Stimulated activated CD4-positive, alpha-beta T cell treated with anti-CD3 and anti-CD28 coated beads, TNF-alpha, amount 100 ng/mL, for 1 hour (primary cell): ENCODE data around the gene NMRAL1.
A peak's percentile ranks its signal among the peaks of the same experiment; 100 is the strongest.

Experiments
- DNase-seq, 3 donors: peaks; one replicate each; pipeline ENCODE4 v3.0.0-alpha.2; 2020; ENCODE audit warnings: low read depth in 3 of 3, low spot score in 1 of 3

Gene NMRAL1

DNA sequence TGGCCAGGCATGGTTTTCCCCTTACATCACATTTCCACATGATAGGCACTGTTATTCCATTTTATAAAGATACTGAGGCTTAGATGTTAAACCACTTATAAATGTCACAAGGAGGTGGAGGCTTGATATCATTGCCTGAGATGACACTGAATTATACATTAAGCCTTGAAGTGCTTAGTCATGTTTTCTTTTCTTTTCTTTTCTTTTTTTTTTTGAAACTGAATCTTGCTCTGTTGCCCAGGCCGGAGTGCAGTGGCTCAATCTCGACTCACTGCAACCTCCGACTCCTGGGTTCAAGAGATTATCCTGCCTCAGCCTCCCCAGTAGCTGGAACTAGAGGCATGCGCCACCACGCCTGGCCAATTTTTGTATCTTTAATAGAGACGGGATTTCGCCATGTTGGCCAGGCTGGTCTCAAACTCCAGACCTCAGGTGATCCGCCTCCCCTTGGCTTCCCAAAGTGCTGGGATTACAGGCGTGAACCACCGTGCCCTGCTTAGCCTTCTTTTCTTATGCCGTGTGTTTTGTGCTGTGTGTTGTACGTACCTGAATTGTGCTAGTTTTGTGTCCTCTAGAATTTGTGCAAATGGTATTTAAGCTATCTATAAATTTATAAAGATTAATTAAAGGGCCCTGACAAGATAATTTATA is 47.6 kb downstream of the NMRAL1 start:
- no peak for DNase-seq

DNA sequence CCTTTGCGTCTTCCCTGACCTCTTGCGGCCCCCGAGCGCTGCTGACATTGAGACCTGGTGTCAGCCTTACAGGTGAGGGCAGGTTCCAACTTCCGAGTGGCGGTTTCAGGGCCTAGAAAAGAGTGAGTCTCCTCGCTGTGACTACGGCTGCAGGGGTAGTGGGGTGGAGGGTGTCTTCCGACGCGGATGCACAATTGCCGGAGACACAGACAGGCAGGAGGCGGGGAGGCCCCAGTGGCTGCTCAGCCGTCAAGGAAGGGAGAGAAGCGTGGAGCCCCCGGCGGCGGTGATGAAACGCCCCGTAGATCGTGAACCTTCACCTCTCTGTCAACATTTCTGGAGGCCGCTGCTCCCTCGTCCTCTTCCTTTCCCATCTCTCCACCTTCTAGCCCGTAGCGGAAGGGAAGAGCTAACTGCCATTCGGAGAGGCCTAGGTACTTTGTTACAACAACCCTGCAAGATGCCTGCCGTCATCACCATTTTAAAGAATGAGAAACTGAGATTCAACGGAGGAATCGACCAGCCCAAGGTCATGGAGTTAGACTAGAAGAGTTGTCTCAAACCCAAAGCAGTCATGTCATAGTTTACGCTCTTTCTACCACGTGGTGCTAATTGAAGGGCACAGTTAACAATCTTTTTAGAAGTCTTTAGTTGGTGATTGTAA is 48.3 kb downstream of the NMRAL1 start:
- peak in 1 of 3 donors; percentile 27 for DNase-seq

DNA sequence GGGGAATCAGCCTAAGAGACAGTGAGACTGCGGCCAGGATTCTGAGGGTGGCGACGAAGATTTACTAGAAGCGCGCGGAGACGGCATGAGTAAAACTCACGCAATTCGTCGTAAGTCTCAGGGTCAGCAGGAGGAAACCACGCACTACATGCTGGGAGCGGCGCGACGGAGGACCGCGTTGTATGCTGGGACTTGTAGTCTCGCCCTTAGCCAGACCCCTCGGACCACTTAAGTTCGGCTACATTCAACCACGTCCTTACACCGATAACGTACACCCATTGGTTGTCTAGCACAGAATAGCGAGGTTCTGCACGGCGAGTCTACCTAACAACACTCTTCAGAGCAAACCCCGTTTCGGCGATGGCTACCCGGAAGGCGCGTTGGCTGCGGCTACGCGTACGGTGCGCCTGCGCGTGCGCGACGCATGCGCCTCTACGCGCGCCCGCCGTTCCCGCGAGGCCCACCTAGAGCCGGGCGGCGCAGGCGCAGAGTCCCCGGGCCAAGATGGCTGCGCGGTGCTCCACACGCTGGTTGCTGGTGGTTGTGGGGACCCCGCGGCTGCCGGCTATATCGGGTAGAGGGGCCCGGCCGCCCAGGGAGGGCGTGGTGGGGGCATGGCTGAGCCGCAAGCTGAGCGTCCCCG is 48.9 kb downstream of the NMRAL1 start, which contains the start of gene DNAJA3:
Gene DNAJA3 (plus strand): TSS at position 491 of the 643 bp plus-strand sequence. CDS start 14 bp downstream, at position 505.
- peak; percentile 76 to 86 (median 81) for DNase-seq

DNA sequence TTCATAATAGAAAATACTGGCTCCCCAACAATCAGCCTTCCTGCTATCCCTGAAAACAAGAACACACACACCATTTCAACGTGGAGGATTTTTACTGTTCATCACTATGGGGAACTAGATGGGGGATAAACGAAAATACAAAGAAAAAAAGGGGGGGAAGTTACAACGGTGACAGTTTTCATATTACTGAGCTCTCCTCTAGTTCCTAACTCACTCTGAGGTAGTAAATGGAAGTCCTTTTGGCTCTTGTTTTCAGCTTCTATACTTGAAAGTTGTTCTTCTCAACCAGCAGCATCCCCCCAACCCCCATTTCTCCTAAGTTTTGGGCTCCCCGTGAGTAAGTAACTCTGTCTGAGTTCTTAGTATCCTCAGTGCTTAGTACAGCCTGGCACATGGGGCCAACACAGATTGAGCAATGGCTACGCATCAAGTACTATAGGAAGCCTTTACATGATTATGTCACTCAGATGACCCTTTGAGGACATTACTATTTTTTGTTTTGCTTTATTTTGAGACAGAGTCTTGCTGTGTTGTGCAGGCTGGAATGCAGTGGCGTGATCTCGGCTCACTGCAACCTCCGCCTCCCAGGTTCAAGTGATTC is 53.8 kb downstream of the NMRAL1 start:
- no peak for DNase-seq

DNA sequence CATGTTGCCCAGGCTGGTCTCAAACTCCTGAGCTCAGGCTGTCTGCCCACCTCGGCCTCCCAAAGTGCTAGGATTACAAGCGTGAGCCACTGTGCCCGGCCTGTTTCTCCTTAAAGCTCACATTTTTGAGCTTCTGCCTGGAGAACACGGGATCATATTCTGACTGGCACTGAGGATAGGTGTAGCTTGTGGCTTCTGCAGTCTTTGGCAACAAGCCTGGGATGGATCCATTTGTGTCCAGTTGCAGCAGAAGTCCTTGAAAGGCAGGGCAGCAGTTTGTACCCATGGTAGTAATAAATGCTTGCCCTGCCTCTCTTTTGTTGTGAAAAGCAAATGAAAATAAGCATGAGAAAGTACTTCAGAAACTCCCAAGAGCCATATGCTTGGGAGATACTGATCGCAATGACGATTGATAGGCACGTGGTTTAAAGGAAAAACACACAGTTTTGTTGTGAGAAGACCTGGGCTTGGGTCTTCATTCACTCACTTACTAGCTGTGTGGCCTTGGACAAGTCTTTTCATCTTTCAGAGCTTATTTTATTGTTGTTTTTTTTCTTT is 54.9 kb downstream of the NMRAL1 start:
- no peak for DNase-seq

DNA sequence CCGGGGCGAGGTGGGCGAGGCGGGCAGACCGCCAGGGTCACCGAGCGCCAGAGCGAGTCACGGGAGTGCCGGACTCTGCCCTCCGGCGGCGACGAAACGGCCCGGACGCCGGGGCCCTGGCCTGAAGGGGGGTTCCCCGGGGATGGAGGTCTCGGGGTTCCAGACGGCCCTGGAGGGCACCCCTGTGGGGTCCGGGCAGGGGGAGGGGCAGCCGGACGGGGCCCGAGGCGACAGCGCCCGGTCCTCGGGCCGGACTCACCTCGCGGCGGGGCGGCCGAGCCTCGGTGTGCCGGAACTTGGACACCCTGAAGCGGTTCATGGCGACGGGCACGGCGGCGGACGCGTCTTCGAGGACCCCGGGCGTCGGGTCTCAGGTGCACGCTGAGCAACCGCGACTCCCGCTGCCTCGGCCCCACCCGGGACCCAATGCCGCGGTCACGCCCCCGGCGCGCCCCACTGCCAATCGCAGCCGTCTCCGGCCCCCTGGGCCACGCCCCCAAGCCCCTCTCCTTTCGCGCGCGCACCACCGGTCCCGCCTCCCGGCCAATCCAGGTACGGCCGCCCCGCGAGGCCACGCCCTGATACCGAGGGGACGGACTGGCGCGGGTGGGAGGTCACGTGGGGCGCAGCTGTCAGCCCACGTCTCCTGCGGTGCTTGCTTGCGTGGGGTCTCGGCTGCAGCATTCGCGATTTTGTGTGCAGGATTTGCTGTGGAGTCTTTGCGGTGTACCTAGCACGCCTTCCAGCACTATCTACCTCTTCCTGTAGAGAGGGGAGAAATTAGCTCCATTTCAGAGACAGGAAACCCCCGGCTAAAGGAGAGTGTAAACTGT is 58.0 kb downstream of the NMRAL1 start, which contains the start of gene CORO7:
Gene CORO7 (minus strand): TSS at position 397 of the 833 bp plus-strand sequence. CDS start 78 bp downstream, at position 319.
- peak; percentile 95 to 98 (median 96) for DNase-seq

DNA sequence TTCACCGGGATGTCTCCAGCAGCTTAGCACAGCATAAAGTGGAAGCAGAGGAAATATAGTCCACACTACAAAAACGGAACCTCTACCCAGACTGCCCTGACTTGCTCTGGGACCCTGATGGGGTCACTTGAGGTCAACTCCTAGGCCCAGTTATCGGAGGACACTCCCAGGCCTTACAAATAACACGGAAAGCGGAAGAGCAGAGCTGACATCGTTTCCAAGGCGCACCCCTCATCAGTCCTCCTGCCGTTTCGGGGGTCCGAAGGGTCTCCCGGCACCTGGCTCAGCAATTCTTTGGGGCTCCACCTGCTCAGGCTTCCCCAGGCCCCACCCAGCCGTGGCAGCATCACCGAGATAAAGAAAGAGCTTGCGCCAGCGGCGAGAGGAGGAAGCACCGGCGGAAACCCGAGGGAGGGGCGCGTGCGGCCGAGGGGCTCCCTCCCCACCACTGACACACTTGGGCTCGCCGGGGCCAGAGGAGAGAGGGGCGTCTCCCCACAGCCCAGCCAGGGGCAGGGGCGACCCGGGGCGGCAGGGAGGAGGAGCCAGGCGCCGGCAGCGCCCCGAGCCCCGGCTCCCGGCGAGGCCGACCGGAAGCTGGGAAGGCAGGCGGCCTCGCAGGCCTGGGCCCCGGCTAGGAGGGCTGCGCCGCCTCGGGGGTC is 58.8 kb downstream of the NMRAL1 start:
- DNase-seq: peak in 1 of 3 donors; percentile 30

DNA sequence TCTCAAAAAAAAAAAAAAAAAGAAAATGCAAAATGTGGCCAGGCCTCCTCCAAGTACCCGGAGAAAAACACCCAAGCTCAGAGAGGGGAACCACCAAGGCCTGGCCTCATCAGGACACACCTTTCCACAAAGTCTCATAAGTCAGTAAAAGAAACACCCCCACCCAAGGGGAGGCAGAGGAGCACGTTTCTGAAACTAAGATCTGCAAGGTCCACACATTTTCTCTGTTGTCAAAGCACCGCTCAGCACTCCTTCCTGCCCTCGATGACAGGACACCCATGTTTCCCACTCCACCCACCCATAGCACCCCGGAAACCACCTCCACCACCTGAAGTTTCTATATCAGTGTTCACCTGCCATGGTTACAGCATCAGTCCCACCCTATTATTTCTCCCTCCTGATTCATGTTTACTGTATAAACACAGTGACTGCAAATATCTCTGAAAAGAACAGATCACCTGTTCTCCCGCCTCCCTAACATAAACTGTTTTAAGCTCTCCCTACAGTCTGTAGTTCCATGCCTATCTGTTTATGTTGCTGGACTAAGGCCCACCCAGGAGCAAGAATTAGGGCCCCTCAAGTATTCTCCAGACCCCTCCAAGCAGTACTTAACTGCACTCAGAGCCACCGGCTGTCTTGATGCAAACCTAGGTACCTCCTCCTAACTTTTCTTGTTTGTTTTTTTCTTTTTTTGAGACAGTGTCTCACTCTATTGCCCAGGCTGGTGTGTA is 60.1 kb downstream of the NMRAL1 start:
- DNase-seq: peak; percentile 46 to 58 (median 57)

DNA sequence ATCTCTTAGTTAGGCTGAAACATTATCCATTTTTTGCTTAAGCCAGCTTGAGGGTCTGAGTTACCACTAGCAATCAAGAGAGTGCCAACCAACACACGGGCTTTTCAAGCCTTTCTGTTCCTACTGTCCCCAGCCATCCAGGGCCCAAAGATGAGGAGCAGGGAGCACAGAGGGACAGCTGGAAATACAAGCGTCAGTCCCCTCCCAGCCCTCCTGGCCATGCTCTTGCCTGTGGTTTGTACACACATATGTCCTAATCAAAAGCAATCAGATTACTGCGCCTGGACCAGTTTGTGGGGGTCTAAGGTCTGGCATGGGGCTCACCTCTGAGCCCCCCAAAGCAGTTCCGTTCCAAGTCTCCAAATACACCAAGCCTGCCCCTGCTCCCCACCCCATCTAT is 61.6 kb downstream of the NMRAL1 start:
- no peak for DNase-seq

DNA sequence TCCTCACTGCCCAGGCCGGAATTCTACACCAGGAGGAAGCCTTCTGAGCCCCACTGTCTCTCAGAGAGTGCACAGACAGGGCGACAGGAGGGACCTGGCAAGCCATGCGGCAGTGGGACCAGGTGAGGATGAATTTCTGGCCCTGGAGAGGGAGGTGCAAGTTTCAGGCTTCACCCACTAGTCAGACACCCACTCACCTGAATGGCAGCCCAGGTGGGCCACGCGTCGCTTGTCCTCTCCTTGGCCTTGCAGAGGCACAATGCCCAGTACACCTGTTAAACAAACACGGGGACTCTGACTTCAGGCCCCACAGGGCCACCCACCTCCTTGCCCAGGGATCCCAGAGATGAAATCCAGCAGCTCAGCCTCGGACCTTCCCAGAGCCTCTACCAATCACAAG is 62.3 kb downstream of the NMRAL1 start:
- DNase-seq: no peak
